Activated CD8-positive, alpha-beta memory T cell treated with anti-CD3 and anti-CD28 coated beads for 24 hours (primary cell): ENCODE data around the gene CLDN5.

Experiments
- DNase-seq: peaks from one replicate; pipeline ENCODE4 v3.0.0-alpha.2; 2020

Gene CLDN5

DNA sequence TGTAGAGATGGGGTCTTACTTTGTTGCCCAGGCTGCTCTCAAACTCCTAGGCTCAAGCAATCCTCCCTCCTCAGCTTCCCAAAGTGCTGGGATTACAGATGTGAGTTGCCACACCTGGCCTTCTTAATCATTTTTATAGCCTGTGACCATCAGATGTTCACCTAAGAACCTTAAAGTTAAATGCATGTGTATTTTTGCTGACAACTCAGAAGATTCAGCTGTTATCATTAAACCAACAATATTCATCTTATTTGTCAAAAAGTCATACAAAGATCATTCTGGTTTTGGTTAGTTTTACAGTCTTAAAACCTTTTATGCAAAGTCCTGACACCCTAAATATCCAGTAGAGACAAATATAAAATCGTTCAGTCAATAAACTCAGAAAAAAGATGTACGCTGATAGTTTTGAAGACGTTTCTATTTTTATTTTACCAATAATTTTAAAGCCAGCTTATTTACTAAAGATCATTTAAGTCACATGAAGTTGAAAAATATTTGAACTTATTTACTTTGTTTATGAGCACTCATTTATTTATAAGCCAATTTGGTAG lies 22.2 kb downstream of the CLDN5 start:
- DNase-seq: no peak

- no peak for DNase-seq
Measured at GRCh38 chr22:19499880-19500242, 24.3 kb downstream of the CLDN5 start.

- no peak for DNase-seq
Measured at GRCh38 chr22:19499236-19499879, 24.9 kb downstream of the CLDN5 start.

- no peak for DNase-seq
Measured at GRCh38 chr22:19498866-19499190, 25.4 kb downstream of the CLDN5 start.

GRCh38 chr22:19498154-19498865 lies 25.9 kb downstream of the CLDN5 start:
- DNase-seq: no peak

GRCh38 chr22:19497245-19497644 lies 27.0 kb downstream of the CLDN5 start:
- DNase-seq: no peak

- DNase-seq: no peak
Measured at GRCh38 chr22:19496324-19496630, 27.9 kb downstream of the CLDN5 start.

DNA sequence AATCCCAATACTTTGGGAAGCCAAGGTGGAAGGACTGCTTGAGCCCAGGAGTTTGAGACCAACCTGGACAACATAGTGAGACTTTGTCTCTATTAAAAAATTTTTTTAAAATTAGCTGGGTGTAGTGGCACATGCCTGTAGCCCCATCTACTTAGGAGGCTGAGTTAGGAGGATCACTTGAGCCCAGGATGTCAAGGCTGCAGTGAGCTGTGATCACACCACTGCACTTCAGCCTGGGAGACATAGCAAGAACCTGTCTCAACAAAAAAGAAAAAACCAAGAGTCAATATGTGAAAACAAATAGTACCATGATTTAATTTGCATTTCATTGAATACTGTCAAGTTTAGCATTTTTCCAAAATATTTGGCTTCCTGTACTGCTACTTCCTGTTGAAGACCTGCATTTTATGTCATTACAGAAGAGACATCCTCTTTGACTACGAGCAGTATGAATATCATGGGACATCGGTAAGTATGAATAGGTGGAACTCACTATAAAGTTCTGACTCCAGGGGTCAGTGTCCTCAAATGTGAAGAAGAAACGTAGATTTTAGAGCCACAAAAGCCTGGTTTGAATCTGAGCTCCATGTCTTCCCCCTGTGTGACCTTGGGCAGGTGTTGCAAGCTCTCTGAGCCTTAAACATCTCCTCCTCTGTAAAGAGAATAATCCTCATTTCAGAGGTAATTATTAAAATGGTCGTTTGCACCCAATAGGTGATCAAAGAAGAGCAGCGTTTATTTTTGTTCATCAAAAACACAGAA lies 28.5 kb downstream of the CLDN5 start:
- DNase-seq: no peak

DNA sequence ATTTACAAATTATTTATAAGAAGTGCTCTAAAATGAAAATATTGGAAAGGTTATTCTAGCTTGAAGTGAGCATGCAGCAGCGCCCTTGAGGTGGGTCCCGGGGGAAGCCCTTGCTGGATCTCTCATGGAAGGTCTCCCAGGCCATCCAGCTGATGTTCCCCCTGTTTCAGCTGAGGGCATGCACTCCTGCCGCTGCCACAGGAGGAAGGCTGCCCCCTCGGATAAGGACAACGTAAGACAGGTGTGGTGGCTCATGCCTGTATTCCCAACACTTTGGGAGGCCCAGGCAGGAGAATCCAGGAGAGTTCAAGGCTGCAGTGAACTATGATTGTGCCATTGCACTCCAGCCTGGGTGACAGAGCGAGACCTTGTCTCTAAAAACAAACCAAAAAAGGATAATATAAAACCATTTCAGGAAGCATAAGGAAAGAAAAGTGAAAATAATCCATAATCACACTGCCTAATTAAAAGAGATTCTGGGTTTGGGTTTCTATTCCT lies 29.5 kb downstream of the CLDN5 start:
- no peak for DNase-seq

- no peak for DNase-seq
Measured at GRCh38 chr22:19494001-19494560, 30.1 kb downstream of the CLDN5 start.

GRCh38 chr22:19492504-19493174 lies 31.6 kb downstream of the CLDN5 start:
- no peak for DNase-seq

GRCh38 chr22:19490628-19491230 lies 33.5 kb downstream of the CLDN5 start:
- no peak for DNase-seq

- DNase-seq: no peak
Measured at GRCh38 chr22:19488884-19489843, 35.0 kb downstream of the CLDN5 start.

DNA sequence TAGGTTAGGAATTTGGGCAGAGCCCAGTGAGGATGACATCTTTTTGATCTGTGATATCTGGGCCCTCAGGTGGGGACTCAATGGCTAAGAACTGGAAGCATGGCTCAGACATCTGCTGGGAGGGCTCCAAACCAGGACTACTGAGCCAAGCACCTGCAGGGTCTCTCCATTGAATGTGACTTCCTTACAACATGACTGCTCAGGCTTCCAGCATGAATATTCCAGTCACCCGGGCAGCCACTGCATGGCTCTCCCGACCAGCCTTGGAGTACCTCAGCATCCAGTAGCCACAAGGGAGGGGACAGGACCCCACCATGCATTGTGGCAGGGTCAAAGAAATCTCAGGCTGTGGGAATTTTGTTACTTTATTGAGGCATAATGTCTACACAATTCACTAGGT lies 35.9 kb downstream of the CLDN5 start:
- no peak for DNase-seq

DNA sequence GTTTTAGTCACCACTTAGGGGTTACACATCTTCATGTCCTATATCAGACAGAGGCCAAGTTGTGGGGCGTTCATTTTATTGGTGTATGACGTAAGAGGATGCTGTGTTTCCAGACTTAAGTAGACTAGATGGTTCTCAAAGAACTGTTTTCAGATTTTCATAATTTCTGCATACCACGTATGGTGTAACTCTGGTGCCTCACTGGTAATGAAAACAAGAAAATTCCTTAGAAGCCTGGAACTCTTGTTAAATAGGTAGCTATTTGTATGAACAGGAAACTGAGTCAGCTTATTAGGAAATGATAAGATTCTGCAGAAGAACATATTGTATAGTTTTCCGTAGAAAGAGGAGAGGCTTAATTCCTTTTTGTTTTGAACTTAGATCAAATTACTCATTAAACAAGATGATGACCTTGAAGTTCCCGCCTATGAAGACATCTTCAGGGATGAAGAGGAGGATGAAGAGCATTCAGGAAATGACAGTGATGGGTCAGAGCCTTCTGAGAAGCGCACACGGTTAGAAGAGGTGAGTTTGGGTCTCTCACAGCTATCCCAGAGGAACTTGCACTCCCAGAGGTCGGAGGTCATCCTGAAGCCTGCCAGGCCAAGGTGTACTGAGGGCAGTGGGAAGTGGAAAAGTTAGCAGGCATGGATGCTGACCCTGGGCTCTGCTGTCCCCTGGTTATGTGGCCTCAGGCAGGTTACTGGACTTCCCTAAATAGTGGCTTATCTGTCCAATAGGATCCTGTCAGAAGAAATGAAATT lies 40.5 kb downstream of the CLDN5 start:
- no peak for DNase-seq

GRCh38 chr22:19482297-19482696 lies 41.9 kb downstream of the CLDN5 start:
- DNase-seq: peak; percentile 19

DNA sequence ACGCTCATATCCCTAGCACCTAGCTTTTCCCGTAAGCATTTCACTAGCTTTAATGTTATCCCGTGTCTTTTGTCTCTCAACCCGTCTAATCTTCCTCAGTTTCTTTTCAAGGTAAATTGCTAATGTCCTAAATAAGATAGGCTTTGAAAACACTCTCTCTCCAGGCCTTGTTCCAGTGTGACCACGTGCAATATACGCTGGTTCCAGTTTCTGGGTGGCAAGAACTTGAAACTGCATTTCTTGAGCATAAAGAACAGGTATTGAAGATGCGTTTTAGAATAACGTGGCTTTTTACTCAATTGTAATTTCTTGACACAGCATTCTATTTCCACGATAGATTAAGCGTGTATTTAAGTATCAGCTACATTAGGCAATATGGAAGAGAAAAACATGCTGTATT lies 43.4 kb downstream of the CLDN5 start:
- no peak for DNase-seq

GRCh38 chr22:19480173-19480568 lies 44.0 kb downstream of the CLDN5 start:
- no peak for DNase-seq

DNA sequence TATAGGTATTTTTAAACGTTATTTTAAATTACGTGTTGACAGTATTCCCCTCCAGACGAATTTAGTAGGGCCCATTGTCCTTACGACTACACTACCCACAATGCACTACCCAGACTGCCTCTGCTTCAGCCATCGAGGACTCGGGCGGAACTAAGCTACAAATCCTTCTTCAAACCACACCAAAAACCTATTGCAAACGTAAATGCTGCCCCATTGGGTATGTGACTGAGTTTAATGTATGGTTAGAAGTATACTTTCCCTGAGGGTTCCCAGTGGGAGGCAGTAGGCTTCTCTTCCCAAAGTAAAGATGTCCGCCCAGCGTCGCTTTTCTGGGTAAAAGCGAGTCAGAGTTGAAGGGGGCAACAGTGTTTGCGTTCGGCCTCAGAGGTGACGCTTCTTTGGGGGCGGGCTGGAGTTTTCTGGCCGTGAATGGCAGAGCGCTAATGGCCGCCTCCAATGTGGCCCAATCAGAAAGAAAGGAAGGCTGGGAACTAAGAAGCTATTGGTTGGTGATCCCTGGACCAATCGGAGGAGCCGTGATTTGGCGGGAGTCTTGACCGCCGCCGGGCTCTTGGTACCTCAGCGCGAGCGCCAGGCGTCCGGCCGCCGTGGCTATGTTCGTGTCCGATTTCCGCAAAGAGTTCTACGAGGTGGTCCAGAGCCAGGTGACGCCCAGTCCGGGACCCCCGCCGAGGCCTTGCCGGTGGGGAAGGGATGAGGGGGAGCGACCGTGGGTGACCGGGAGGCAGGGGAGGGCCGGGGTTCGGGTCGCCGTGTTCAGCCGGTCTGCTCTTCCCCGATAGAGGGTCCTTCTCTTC lies 44.6 kb downstream of the CLDN5 start, which contains the start of gene CDC45:
Gene CDC45, plus strand, starts transcription at position 566 of the 818 bp plus-strand sequence. Its CDS starts 49 bp downstream, at position 615.
- DNase-seq: peak; percentile 95
